ENCODE data around the gene COX7A1.
A peak's percentile ranks its signal among the peaks of the same experiment; 100 is the strongest.
"Not testable (repeated sequence)": the region's sequence is repeated elsewhere in the genome, so short reads cannot be mapped to it uniquely, and the experiment has no call there.

Gene COX7A1

GRCh38 chr19:36141039-36141927 is 11.0 kb downstream of the COX7A1 start:
- TF ChIP-seq, protein P1, sequence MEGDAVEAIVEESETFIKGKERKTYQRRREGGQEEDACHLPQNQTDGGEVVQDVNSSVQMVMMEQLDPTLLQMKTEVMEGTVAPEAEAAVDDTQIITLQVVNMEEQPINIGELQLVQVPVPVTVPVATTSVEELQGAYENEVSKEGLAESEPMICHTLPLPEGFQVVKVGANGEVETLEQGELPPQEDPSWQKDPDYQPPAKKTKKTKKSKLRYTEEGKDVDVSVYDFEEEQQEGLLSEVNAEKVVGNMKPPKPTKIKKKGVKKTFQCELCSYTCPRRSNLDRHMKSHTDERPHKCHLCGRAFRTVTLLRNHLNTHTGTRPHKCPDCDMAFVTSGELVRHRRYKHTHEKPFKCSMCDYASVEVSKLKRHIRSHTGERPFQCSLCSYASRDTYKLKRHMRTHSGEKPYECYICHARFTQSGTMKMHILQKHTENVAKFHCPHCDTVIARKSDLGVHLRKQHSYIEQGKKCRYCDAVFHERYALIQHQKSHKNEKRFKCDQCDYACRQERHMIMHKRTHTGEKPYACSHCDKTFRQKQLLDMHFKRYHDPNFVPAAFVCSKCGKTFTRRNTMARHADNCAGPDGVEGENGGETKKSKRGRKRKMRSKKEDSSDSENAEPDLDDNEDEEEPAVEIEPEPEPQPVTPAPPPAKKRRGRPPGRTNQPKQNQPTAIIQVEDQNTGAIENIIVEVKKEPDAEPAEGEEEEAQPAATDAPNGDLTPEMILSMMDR (IDR thresholded peaks at IDR 0.05; ENCODE audit: low read depth, low read length): no peak
- DNase-seq (ENCODE audit: extremely low read depth, low read depth): peak; percentile 49

DNA sequence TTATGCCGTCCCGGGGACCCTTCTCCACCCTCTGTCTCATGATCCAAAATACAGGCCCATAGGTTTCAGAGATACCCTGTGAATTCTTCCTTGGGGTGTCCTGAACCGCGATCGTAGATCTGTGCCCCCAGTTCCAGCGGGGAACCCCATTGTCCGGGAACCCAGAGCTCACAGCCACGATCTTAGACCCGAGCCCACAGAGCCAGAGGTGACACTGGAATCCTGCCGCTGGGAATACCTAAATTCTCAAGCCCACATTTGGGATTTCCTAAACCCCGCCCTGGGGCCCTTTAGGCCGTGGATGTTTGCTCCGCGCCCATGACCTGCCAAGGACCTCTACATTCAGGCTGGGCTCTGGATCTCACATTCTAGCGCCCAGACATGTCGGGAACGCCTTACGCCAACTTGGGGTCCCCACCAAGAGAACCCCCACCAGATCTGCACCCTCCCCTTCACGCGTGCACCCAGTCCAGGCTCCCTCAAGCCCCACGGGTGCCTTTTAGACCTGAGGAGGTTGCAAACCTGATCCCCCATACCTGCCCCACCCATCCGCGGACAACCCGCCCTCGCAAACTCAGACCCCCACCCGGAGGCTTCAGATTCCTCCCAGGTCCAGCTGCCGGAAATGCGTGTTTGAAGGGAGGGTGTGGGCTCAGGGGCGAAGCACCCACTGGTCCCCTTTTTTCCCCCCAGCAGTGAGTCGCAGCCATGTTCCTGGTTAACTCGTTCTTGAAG is 11.8 kb downstream of the COX7A1 start:
- TF ChIP-seq, protein P1 (IDR thresholded peaks at IDR 0.05; ENCODE audit: low read depth, low read length): no peak
- no peak for DNase-seq (ENCODE audit: extremely low read depth, low read depth)

DNA sequence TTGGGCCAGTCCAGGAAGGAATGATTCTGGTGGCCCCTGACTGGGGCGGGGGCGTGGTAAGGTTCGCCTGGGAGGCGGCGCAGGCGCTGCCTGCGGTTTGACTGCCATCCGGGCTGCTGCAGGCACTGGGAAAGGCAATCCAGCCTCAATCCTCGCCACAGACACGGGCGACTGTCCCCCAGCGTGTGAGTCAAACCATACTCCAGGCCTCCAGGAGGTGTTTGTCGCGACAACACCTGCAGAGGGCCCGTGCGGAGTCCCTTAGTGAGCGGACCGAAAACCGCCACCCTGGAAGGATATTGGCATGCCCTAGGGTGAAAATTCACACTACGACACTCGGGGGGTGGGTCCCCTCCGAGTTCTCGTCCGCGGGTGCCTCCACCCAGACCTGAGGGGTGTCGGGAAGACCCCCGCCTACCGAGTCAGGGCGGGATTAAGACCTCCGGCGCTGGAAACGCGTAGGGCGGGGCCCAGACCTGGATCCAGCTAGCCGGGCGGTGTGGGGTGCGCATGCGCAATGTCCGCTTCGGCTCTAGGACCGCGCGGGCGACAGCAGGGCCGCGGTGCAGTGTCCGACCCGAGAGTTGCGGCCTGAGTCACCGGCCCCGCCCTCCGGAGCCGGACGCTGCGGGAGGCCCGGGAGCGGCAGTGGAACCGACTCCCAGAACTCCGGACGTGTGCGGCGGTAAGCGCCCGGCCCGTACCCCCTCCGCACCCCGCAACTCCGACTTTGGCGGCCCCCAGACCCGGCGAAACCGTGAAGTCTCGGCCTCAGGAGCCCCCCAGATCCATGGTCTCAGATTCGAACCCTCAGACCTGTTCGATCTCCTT is 12.6 kb downstream of the COX7A1 start, which contains the start of gene CAPNS1:
Gene CAPNS1, plus strand, starts transcription at position 594 of the 831 bp plus-strand sequence. CDS start 946 bp downstream, outside the sequence.
- DNase-seq (ENCODE audit: extremely low read depth, low read depth): peak; percentile 91
- TF ChIP-seq, protein P1 (IDR thresholded peaks at IDR 0.05; ENCODE audit: low read depth, low read length): no peak

DNA sequence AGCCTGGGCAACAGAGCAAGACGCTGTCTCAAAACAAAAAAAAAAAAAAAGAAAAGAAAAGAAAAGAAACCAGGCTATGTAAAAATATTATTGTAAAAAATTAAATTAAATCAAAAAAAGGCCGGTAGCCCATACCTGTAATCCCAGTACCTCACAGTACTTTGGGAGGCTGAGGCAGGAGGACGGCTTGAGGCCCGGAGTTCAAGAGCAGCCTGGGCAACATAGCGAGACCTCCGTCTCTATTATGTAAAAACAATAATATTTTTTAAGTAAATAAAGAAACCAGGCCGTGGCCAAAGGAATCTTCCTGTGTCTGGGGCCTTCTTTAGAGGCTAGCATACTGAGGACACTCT is 13.2 kb downstream of the COX7A1 start:
- TF ChIP-seq, protein P1 (IDR thresholded peaks at IDR 0.05; ENCODE audit: low read depth, low read length): no peak
- DNase-seq (ENCODE audit: extremely low read depth, low read depth): no peak

GRCh38 chr19:36136964-36137686 is 15.1 kb downstream of the COX7A1 start:
- no peak for DNase-seq (ENCODE audit: extremely low read depth, low read depth)
- TF ChIP-seq, protein P1 (IDR thresholded peaks at IDR 0.05; ENCODE audit: low read depth, low read length): no peak

GRCh38 chr19:36134867-36135266 is 17.4 kb downstream of the COX7A1 start:
- DNase-seq (ENCODE audit: extremely low read depth, low read depth): not testable (repeated sequence)

- DNase-seq (ENCODE audit: extremely low read depth, low read depth): not testable (repeated sequence)
These were observed 21.0 kb downstream of the COX7A1 start for GRCh38 chr19:36131221-36131620.

Data from AG09319 (cell line).